Mesendoderm (in vitro differentiated cells): Measurements from ENCODE around the gene PUS7L.
A peak's percentile ranks its signal among the peaks of the same experiment; 100 is the strongest.

ENCODE experiments used
- DNase-seq: peaks from one replicate; pipeline ENCODE4 v3.0.0; 2013
- H2AK5ac ChIP-seq: 2 replicates; pipeline ENCODE4 v1.6.1; 2013; ENCODE audit warnings: low read length, inconsistent platforms
- H2BK120ac ChIP-seq: 2 replicates; pipeline ENCODE4 v1.6.1; 2013; ENCODE audit warnings: low read depth, mild to moderate bottlenecking, low read length, moderate library complexity, mixed read lengths
- H2BK15ac ChIP-seq: replicated peaks from 2 replicates; pipeline ENCODE4 v1.6.1; 2013; ENCODE audit warnings: low read depth, mild to moderate bottlenecking, moderate library complexity
- H2BK5ac ChIP-seq: 2 replicates; pipeline ENCODE4 v1.6.1; 2013; ENCODE audit warnings: low read length, inconsistent platforms
- H3K18ac ChIP-seq: 2 replicates; pipeline ENCODE4 v1.6.1; 2013; ENCODE audit warnings: mild to moderate bottlenecking, low read length, mixed read lengths
- H3K23ac ChIP-seq: one replicate; pipeline ENCODE4 v1.6.1; 2013; ENCODE audit warnings: low read length
- H3K27ac ChIP-seq: 2 replicates; pipeline ENCODE4 v1.5.1; 2013; ENCODE audit warnings: low read depth, mild to moderate bottlenecking, inconsistent platforms, low read length, moderate library complexity
- H3K27me3 ChIP-seq: 2 replicates; pipeline ENCODE4 v1.6.1; 2013; ENCODE audit warnings: low read length, control low read depth, mild to moderate bottlenecking, inconsistent platforms; ENCODE audit not compliant: insufficient read depth, poor library complexity
- H3K36me3 ChIP-seq: 2 replicates; pipeline ENCODE4 v1.6.1; 2013; ENCODE audit warnings: low read length, inconsistent platforms; ENCODE audit not compliant: control insufficient read depth, insufficient read depth
- H3K4ac ChIP-seq: one replicate; pipeline ENCODE4 v1.6.1; 2013; ENCODE audit warnings: low read depth, mild to moderate bottlenecking, low read length, moderate library complexity
- H3K4me1 ChIP-seq: 2 replicates; pipeline ENCODE4 v1.6.1; 2013; ENCODE audit warnings: low read depth, low read length, inconsistent platforms; ENCODE audit not compliant: control insufficient read depth
- H3K4me2 ChIP-seq: 2 replicates; pipeline ENCODE4 v1.6.1; 2013; ENCODE audit warnings: low read length
- H3K4me3 ChIP-seq: 2 replicates; pipeline ENCODE4 v1.5.1; 2013; ENCODE audit warnings: mild to moderate bottlenecking, low read length
- H3K56ac ChIP-seq: one replicate; pipeline ENCODE4 v1.6.1; 2013; ENCODE audit warnings: low read length
- H3K79me1 ChIP-seq: 2 replicates; pipeline ENCODE4 v1.6.1; 2013; ENCODE audit warnings: low read length, inconsistent platforms
- H3K79me2 ChIP-seq: 2 replicates; pipeline ENCODE4 v1.6.1; 2013; ENCODE audit warnings: mild to moderate bottlenecking, low read length; ENCODE audit not compliant: control insufficient read depth, insufficient read depth
- H3K9ac ChIP-seq: 2 replicates; pipeline ENCODE4 v1.6.1; 2013; ENCODE audit warnings: low read length, inconsistent platforms
- H4K5ac ChIP-seq: one replicate; pipeline ENCODE4 v1.6.1; 2013; ENCODE audit warnings: low read length
- H4K8ac ChIP-seq: one replicate; pipeline ENCODE4 v1.6.1; 2013; ENCODE audit warnings: low read depth, mild to moderate bottlenecking, control low read depth, low read length, moderate library complexity
- WGBS: extraction: QIAGEN DNeasy Blood & Tissue Kit; methylation state at CpG from one replicate; pipeline ENCODE4 v1.1.7; 2013; ENCODE audit warnings: low lambda C conversion rate, missing lambda C conversion rate; ENCODE audit not compliant: insufficient coverage; ENCODE audit errors: extremely low coverage; 5-methylcytosine and 5-hydroxymethylcytosine counted together

Gene PUS7L

GRCh38 chr12:43764528-43764927 lies 5.9 kb upstream of the PUS7L start:
- Histone ChIP-seq H2BK15ac (no peak overlapping the region), H3K23ac (no peak overlapping the region), H4K8ac (no peak overlapping the region), H3K4me3 (no peak overlapping the region), H4K5ac (no peak overlapping the region), H3K4ac (no peak overlapping the region), H2AK5ac (no peak overlapping the region), H3K79me1 (peaks cover 2% of the 10 kb centered on the region), H3K9ac (no peak overlapping the region), H2BK120ac (no peak overlapping the region), H2BK5ac (no peak overlapping the region), H3K36me3 (no peaks in the 10 kb centered on the region), H3K4me1 (no peaks in the 10 kb centered on the region), H3K4me2 (no peak overlapping the region), H3K27ac (no peak overlapping the region), H3K56ac (no peak overlapping the region), H3K27me3 (no peaks in the 10 kb centered on the region), H3K79me2 (no peaks in the 10 kb centered on the region), H3K18ac (no peak overlapping the region)
- no peak for DNase-seq

DNA sequence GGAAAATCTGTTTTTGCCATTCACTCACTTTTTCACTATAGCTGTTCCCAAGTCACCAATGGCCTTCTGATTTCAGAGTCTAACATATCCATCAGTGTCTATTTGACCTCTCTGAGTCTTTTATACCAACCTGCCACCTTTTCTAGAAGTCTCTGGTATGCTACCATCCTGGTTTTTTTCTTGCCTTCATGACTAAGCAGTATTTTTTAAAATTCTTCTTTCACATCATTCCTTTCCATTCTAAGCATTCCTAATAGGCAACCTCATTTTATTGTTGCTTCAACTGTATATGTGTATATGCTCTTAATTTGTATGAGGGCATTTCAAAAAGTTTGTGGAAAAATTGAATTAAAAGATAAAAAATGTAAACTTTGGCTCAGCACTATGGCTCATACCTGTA lies 5.2 kb upstream of the PUS7L start:
- Histone ChIP-seq H3K79me1 (peaks cover 2% of the 10 kb centered on the region), H3K36me3 (no peaks in the 10 kb centered on the region), H3K27ac (no peak overlapping the region), H3K4me2 (no peak overlapping the region), H4K8ac (no peak overlapping the region), H2BK5ac (no peak overlapping the region), H3K23ac (no peak overlapping the region), H3K56ac (no peak overlapping the region), H2BK15ac (no peak overlapping the region), H3K9ac (no peak overlapping the region), H3K4ac (no peak overlapping the region), H3K4me3 (no peak overlapping the region), H3K18ac (no peak overlapping the region), H2AK5ac (no peak overlapping the region), H3K27me3 (no peaks in the 10 kb centered on the region), H4K5ac (no peak overlapping the region), H3K79me2 (no peaks in the 10 kb centered on the region), H2BK120ac (no peak overlapping the region), H3K4me1 (no peaks in the 10 kb centered on the region)
- DNase-seq, result peak; percentile 22

GRCh38 chr12:43762596-43762995 lies 4.0 kb upstream of the PUS7L start:
- Histone ChIP-seq H4K8ac (no peak overlapping the region), H3K9ac (no peak overlapping the region), H3K4ac (no peak overlapping the region), H2BK5ac (no peak overlapping the region), H3K79me2 (no peaks in the 10 kb centered on the region), H2BK15ac (no peak overlapping the region), H3K18ac (peak overlapping the region; percentile 28), H2BK120ac (no peak overlapping the region), H3K36me3 (no peaks in the 10 kb centered on the region), H3K4me2 (no peak overlapping the region), H3K56ac (no peak overlapping the region), H3K4me1 (no peaks in the 10 kb centered on the region), H3K27ac (no peak overlapping the region), H3K27me3 (no peaks in the 10 kb centered on the region), H3K4me3 (no peak overlapping the region), H3K79me1 (peaks cover 4% of the 10 kb centered on the region), H4K5ac (no peak overlapping the region), H2AK5ac (no peak overlapping the region), H3K23ac (no peak overlapping the region)
- peak; percentile 72 for DNase-seq

DNA sequence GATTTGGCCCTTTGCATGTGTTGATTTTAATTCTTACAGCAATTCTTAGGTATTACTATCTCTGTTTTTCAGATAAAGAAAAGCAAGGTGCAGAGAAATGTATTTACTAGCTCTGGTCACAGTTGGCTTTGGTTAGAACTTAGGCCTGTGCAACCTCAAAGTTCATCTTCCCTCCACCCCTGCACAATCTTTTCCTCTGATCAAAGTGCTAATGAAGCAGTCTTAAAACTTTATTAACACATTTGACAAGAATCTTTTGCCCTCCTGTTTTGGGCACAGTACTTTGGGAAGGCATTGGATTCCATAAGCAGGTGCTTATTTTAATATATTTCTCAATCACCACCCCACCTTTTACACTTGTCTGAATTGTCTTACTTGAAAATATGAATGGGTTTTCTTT lies 2.9 kb upstream of the PUS7L start:
- Histone ChIP-seq H3K56ac (no peak overlapping the region), H2BK15ac (no peak overlapping the region), H3K4ac (no peak overlapping the region), H4K8ac (no peak overlapping the region), H3K4me1 (no peaks in the 10 kb centered on the region), H2BK5ac (no peak overlapping the region), H3K79me2 (no peaks in the 10 kb centered on the region), H3K27ac (no peak overlapping the region), H3K36me3 (no peaks in the 10 kb centered on the region), H3K23ac (no peak overlapping the region), H3K4me3 (no peak overlapping the region), H2AK5ac (no peak overlapping the region), H4K5ac (no peak overlapping the region), H3K9ac (no peak overlapping the region), H3K4me2 (no peak overlapping the region), H3K79me1 (peaks cover 4% of the 10 kb centered on the region), H2BK120ac (no peak overlapping the region), H3K27me3 (no peaks in the 10 kb centered on the region), H3K18ac (no peak overlapping the region)
- DNase-seq, result no peak

GRCh38 chr12:43760396-43760795 lies 1.8 kb upstream of the PUS7L start:
- H3K27ac ChIP-seq, result no peak overlapping the region
- H3K4me3 ChIP-seq, result no peak overlapping the region
- H2BK5ac ChIP-seq, result no peak overlapping the region
- no peaks in the 10 kb centered on the region for H3K79me2 ChIP-seq
- H3K4me1 ChIP-seq, result no peaks in the 10 kb centered on the region
- H3K79me1 ChIP-seq, result peaks cover 4% of the 10 kb centered on the region
- no CpG with 5 or more reads among the region's 2 CpGs for WGBS
- no peak overlapping the region for H4K8ac ChIP-seq
- no peak overlapping the region for H3K4ac ChIP-seq
- no peak overlapping the region for H2BK15ac ChIP-seq
- no peak for DNase-seq
- H3K9ac ChIP-seq, result no peak overlapping the region
- H3K27me3 ChIP-seq, result no peaks in the 10 kb centered on the region
- H3K23ac ChIP-seq, result no peak overlapping the region
- H3K36me3 ChIP-seq, result no peaks in the 10 kb centered on the region
- H4K5ac ChIP-seq, result no peak overlapping the region
- H3K56ac ChIP-seq, result peak overlapping the region; percentile 9
- H3K4me2 ChIP-seq, result no peak overlapping the region
- no peak overlapping the region for H2BK120ac ChIP-seq
- H3K18ac ChIP-seq, result no peak overlapping the region
- H2AK5ac ChIP-seq, result no peak overlapping the region

GRCh38 chr12:43758247-43758727 lies 303 bp downstream of the PUS7L start:
- Histone ChIP-seq H2AK5ac (no peak overlapping the region), H2BK15ac (no peak overlapping the region), H3K27me3 (no peaks in the 10 kb centered on the region), H4K8ac (no peak overlapping the region), H3K36me3 (no peaks in the 10 kb centered on the region), H3K27ac (no peak overlapping the region), H3K23ac (no peak overlapping the region), H3K4ac (no peak overlapping the region), H3K79me1 (peaks cover 4% of the 10 kb centered on the region), H3K9ac (peak overlapping the region; percentile 78), H3K79me2 (no peaks in the 10 kb centered on the region), H3K18ac (no peak overlapping the region), H2BK120ac (no peak overlapping the region), H3K4me1 (no peaks in the 10 kb centered on the region), H3K56ac (peak overlapping the region; percentile 90), H2BK5ac (no peak overlapping the region), H3K4me3 (peak overlapping the region; percentile 66), H4K5ac (no peak overlapping the region), H3K4me2 (peak overlapping the region; percentile 70)
- DNase-seq, result peak; percentile 41
- WGBS, result no CpG with 5 or more reads among the region's 18 CpGs
